Natural killer cell (primary cell): Measurements from ENCODE around the gene C6orf141. TPM values are rescaled to one million over a fixed set of nuclear protein-coding genes. Genes with fewer than 3 reads are reported as not detected.

Experiments
- ATAC-seq, 3 donors: fragments of 150-1000 bp in 2 of 3; fragments of 200-7000 bp in 1 of 3; cut with Tn5 transposase; 1 replicate in 1 of 3; 2 replicates in 2 of 3; pipeline ENCODE4 v1.10.0; 2021; ENCODE audit warnings: mild to moderate bottlenecking in 2 of 3, moderate library complexity in 2 of 3
- DNase-seq, 2 donors: peaks; one replicate each; pipeline versions ENCODE4 v3.0.0 to v3.0.0-alpha.2; 2013 to 2021; ENCODE audit warnings: mixed read lengths in 1 of 2
- H3K27ac ChIP-seq: one replicate; pipeline ENCODE4 v1.5.1; 2013; ENCODE audit warnings: mild to moderate bottlenecking, low read length
- H3K27me3 ChIP-seq: one replicate; pipeline ENCODE4 v1.6.1; 2013; ENCODE audit warnings: low read length; ENCODE audit not compliant: control insufficient read depth, insufficient read depth
- H3K36me3 ChIP-seq: one replicate; pipeline ENCODE4 v1.6.1; 2013; ENCODE audit warnings: low read length; ENCODE audit not compliant: control insufficient read depth, insufficient read depth
- H3K4me1 ChIP-seq: one replicate; pipeline ENCODE4 v1.6.1; 2013; ENCODE audit warnings: low read length; ENCODE audit not compliant: control insufficient read depth, insufficient read depth
- H3K4me3 ChIP-seq: one replicate; pipeline ENCODE4 v1.5.1; 2013; ENCODE audit warnings: low read length
- H3K9me3 ChIP-seq: one replicate; pipeline ENCODE4 v1.6.1; 2013; ENCODE audit warnings: low read length; ENCODE audit not compliant: control insufficient read depth, insufficient read depth
- H3K27ac Mint-ChIP-seq, 2 donors: one replicate each; pipeline ENCODE4 v1.8.0; 2022; ENCODE audit warnings: mild to moderate bottlenecking in 2 of 2, mixed read lengths in 2 of 2, moderate library complexity in 1 of 2
- H3K27me3 Mint-ChIP-seq, 2 donors: one replicate each; pipeline ENCODE4 v1.8.0; 2022; ENCODE audit warnings: low read depth in 2 of 2, mixed read lengths in 2 of 2
- H3K36me3 Mint-ChIP-seq: one replicate; pipeline ENCODE4 v1.8.0; 2022; ENCODE audit warnings: mixed read lengths
- H3K4me1 Mint-ChIP-seq, 2 donors: one replicate each; pipeline ENCODE4 v1.8.0; 2022; ENCODE audit warnings: mixed read lengths in 2 of 2
- H3K4me3 Mint-ChIP-seq: one replicate; pipeline ENCODE4 v1.8.0; 2022; ENCODE audit warnings: mild to moderate bottlenecking, moderate library complexity, mixed read lengths
- H3K9me3 Mint-ChIP-seq, 2 donors: one replicate each; pipeline ENCODE4 v1.8.0; 2022; ENCODE audit warnings: mixed read lengths in 2 of 2
- WGBS: methylation state at CpG from one replicate; pipeline ENCODE4 v1.1.7; 2013; ENCODE audit warnings: missing lambda C conversion rate; ENCODE audit not compliant: insufficient coverage; 5-methylcytosine and 5-hydroxymethylcytosine counted together
- intact Hi-C: fragments of 100-400 bp; cut with micrococcal nuclease; formaldehyde crosslinking; loops from one replicate; pipeline ENCODE4 v1.14.2; 2022
- total RNA-seq, 4 donors: library from RNA; stranded (reverse); fragments of 120-200 nt in 1 of 4; gene quantifications; one replicate each; pipeline versions ENCODE4 v1.2.3 to v1.2.4, GENCODE V29; 2013 to 2022
- TF ChIP-seq, protein P1 (sequence below): fragments of 200-600 bp; IDR thresholded peaks from one replicate; pipeline ENCODE4 v1.8.0; 2022; ENCODE audit warnings: antibody characterized with exemption

C6orf141 gene
- total RNA-seq, 3 donors from 2014 or later (not counting 1 experiment from before 2014, with no cell fraction given): not detected

- intact Hi-C loops: no loop called here
- H3K4me3 Mint-ChIP-seq: no peak overlapping the region
- Histone ChIP-seq H3K9me3 (no peaks in the 10 kb centered on the region), H3K36me3 (no peaks in the 10 kb centered on the region), H3K27ac (no peak overlapping the region), H3K4me1 (no peaks in the 10 kb centered on the region), H3K4me3 (no peak overlapping the region), H3K27me3 (peaks cover 2% of the 10 kb centered on the region)
- DNase-seq (no peak), ATAC-seq (no peak)
- TF ChIP-seq, protein P1, sequence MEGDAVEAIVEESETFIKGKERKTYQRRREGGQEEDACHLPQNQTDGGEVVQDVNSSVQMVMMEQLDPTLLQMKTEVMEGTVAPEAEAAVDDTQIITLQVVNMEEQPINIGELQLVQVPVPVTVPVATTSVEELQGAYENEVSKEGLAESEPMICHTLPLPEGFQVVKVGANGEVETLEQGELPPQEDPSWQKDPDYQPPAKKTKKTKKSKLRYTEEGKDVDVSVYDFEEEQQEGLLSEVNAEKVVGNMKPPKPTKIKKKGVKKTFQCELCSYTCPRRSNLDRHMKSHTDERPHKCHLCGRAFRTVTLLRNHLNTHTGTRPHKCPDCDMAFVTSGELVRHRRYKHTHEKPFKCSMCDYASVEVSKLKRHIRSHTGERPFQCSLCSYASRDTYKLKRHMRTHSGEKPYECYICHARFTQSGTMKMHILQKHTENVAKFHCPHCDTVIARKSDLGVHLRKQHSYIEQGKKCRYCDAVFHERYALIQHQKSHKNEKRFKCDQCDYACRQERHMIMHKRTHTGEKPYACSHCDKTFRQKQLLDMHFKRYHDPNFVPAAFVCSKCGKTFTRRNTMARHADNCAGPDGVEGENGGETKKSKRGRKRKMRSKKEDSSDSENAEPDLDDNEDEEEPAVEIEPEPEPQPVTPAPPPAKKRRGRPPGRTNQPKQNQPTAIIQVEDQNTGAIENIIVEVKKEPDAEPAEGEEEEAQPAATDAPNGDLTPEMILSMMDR: no peak
- no peaks in the 10 kb centered on the region for H3K4me1 Mint-ChIP-seq
- no peak overlapping the region for H3K27ac Mint-ChIP-seq
- H3K9me3 Mint-ChIP-seq: no peaks in the 10 kb centered on the region
- no peaks in the 10 kb centered on the region for H3K36me3 Mint-ChIP-seq
- H3K27me3 Mint-ChIP-seq: peaks cover 0 to 6% of the 10 kb centered on the region in 2 donors
- WGBS: 67% methylated on average over 9 of the region's 10 CpGs
These were observed 34.9 kb upstream of the C6orf141 start for GRCh38 chr6:49515485-49516146.

GRCh38 chr6:49516147-49516505 is 34.3 kb upstream of the C6orf141 start:
- Histone ChIP-seq H3K9me3 (no peaks in the 10 kb centered on the region), H3K27ac (no peak overlapping the region), H3K4me1 (no peaks in the 10 kb centered on the region), H3K36me3 (no peaks in the 10 kb centered on the region), H3K27me3 (peaks cover 2% of the 10 kb centered on the region), H3K4me3 (no peak overlapping the region)
- no peak overlapping the region for H3K27ac Mint-ChIP-seq
- 86% methylated on average over 4 of the region's 4 CpGs for WGBS
- peaks cover 0 to 6% of the 10 kb centered on the region in 2 donors for H3K27me3 Mint-ChIP-seq
- H3K4me3 Mint-ChIP-seq: no peak overlapping the region
- DNase-seq (no peak), ATAC-seq (no peak)
- H3K4me1 Mint-ChIP-seq: no peaks in the 10 kb centered on the region
- intact Hi-C loops: no loop called here
- no peaks in the 10 kb centered on the region for H3K36me3 Mint-ChIP-seq
- no peaks in the 10 kb centered on the region for H3K9me3 Mint-ChIP-seq
- TF ChIP-seq, protein P1: no peak

GRCh38 chr6:49517919-49518318 is 32.5 kb upstream of the C6orf141 start:
- intact Hi-C loops: no loop called here
- no peaks in the 10 kb centered on the region for H3K36me3 ChIP-seq
- TF ChIP-seq, protein P1: no peak
- H3K27ac ChIP-seq: no peak overlapping the region
- DNase-seq: no peak
- Mint-ChIP-seq H3K4me1 (no peaks in the 10 kb centered on the region), H3K36me3 (no peaks in the 10 kb centered on the region), H3K9me3 (no peaks in the 10 kb centered on the region), H3K4me3 (no peak overlapping the region), H3K27me3 (peaks cover 0 to 6% of the 10 kb centered on the region in 2 donors), H3K27ac (no peak overlapping the region)
- peaks cover 4% of the 10 kb centered on the region for H3K27me3 ChIP-seq
- WGBS: 88% methylated on average over 2 of the region's 2 CpGs
- H3K4me1 ChIP-seq: no peaks in the 10 kb centered on the region
- ATAC-seq: no peak
- H3K4me3 ChIP-seq: no peak overlapping the region
- H3K9me3 ChIP-seq: no peaks in the 10 kb centered on the region

DNA sequence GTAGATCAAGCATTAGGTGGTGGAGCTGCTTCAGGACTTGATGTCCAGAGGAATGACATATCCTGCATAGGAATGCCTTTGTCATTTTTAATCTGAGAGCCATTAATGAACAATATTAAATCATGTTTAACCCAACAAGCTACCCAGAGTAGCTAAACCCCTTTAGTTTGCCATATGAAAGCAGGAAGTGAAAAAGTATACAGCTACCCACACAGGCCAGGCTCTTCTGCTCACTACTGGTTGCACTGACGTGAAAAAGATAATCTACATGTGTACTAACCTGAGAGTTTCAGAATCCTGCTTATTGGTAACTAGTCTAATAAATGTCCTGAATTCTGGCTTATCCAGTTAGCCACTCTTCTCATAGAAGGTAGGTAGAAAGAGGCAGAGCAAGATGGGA is 30.8 kb upstream of the C6orf141 start:
- no peaks in the 10 kb centered on the region for H3K36me3 ChIP-seq
- peaks cover 2% of the 10 kb centered on the region for H3K27me3 ChIP-seq
- intact Hi-C loops: no loop called here
- Mint-ChIP-seq H3K36me3 (no peaks in the 10 kb centered on the region), H3K4me3 (no peak overlapping the region), H3K27me3 (no peaks in the 10 kb centered on the region), H3K4me1 (no peaks in the 10 kb centered on the region), H3K9me3 (no peaks in the 10 kb centered on the region), H3K27ac (no peak overlapping the region)
- 80% methylated on average over 1 of the region's 1 CpG for WGBS
- no peak overlapping the region for H3K4me3 ChIP-seq
- no peak overlapping the region for H3K27ac ChIP-seq
- ATAC-seq (no peak), DNase-seq (no peak)
- H3K4me1 ChIP-seq: no peaks in the 10 kb centered on the region
- TF ChIP-seq, protein P1: no peak
- H3K9me3 ChIP-seq: no peaks in the 10 kb centered on the region
